ENCODE data around the gene NR2E1.

GRCh38 chr6:108174371-108175175 is 8.8 kb downstream of the NR2E1 start:
- TF ChIP-seq CTCF (conservative IDR thresholded peaks at IDR 0.05; ENCODE audit: low read length) (no peak), EZH2phosphoT487 (IDR thresholded peaks at IDR 0.05; ENCODE audit: borderline replicate concordance) (no peak)
